IPS-18c (cell line): ENCODE results near the gene CDT1.
"Not testable (repeated sequence)": the region's sequence is repeated elsewhere in the genome, so short reads cannot be mapped to it uniquely, and the experiment has no call there.

Source experiments
- H3K4me3 ChIP-seq: 2 replicates; pipeline ENCODE4 v1.7.0; 2013; ENCODE audit warnings: low read depth, mild to moderate bottlenecking, low read length, moderate library complexity; ENCODE audit not compliant: insufficient read depth
- H3K9me3 ChIP-seq: one replicate; pipeline ENCODE4 v1.6.1; 2013; ENCODE audit warnings: mild to moderate bottlenecking, low read length, moderate library complexity; ENCODE audit not compliant: control insufficient read depth, insufficient read depth

CDT1 gene

GRCh38 chr16:88764913-88765349 lies 38.7 kb upstream of the CDT1 start:
- peaks cover 2% of the 10 kb centered on the region for H3K9me3 ChIP-seq

GRCh38 chr16:88766975-88767374 lies 36.6 kb upstream of the CDT1 start:
- peaks cover 2% of the 10 kb centered on the region for H3K9me3 ChIP-seq
- no peak overlapping the region for H3K4me3 ChIP-seq

More at GRCh38 chr16:88764913-88765349, 38.7 kb upstream of the CDT1 start:
- H3K4me3 ChIP-seq, result no peak overlapping the region

GRCh38 chr16:88767546-88768070 lies 36.0 kb upstream of the CDT1 start:
- peaks cover 2% of the 10 kb centered on the region for H3K9me3 ChIP-seq
- no peak overlapping the region for H3K4me3 ChIP-seq

- peaks cover 2% of the 10 kb centered on the region for H3K9me3 ChIP-seq
- no peak overlapping the region for H3K4me3 ChIP-seq
Observed at GRCh38 chr16:88768071-88768783, 35.4 kb upstream of the CDT1 start.

- Histone ChIP-seq H3K4me3 (no peak overlapping the region; the same call in 1 of the 2 replicates), H3K9me3 (peaks cover 2% of the 10 kb centered on the region)
Observed at GRCh38 chr16:88769617-88770460, 33.8 kb upstream of the CDT1 start.

- Histone ChIP-seq H3K9me3 (peaks cover 2% of the 10 kb centered on the region), H3K4me3 (no peak overlapping the region)
Observed at GRCh38 chr16:88770461-88771293, 32.9 kb upstream of the CDT1 start.

GRCh38 chr16:88771294-88771772 lies 32.3 kb upstream of the CDT1 start:
- no peak overlapping the region for H3K4me3 ChIP-seq

GRCh38 chr16:88771781-88772180 lies 31.8 kb upstream of the CDT1 start:
- not testable (repeated sequence) for H3K4me3 ChIP-seq, H3K9me3 ChIP-seq

More at GRCh38 chr16:88771294-88771772, 32.3 kb upstream of the CDT1 start:
- H3K9me3 ChIP-seq, result peaks cover 2% of the 10 kb centered on the region

- peaks cover 2% of the 10 kb centered on the region for H3K9me3 ChIP-seq
Observed at GRCh38 chr16:88772871-88773811, 30.4 kb upstream of the CDT1 start.

GRCh38 chr16:88773812-88774291 lies 29.7 kb upstream of the CDT1 start:
- H3K4me3 ChIP-seq, result no peak overlapping the region

More at GRCh38 chr16:88772871-88773811, 30.4 kb upstream of the CDT1 start:
- H3K4me3 ChIP-seq, result no peak overlapping the region

GRCh38 chr16:88774544-88775393 lies 28.8 kb upstream of the CDT1 start:
- no peak overlapping the region for H3K4me3 ChIP-seq
- H3K9me3 ChIP-seq, result no peaks in the 10 kb centered on the region

More at GRCh38 chr16:88773812-88774291, 29.7 kb upstream of the CDT1 start:
- peaks cover 2% of the 10 kb centered on the region for H3K9me3 ChIP-seq

- no peak overlapping the region for H3K4me3 ChIP-seq
- H3K9me3 ChIP-seq, result no peaks in the 10 kb centered on the region
Observed at GRCh38 chr16:88775825-88776224, 27.8 kb upstream of the CDT1 start.

GRCh38 chr16:88777471-88778270 lies 25.9 kb upstream of the CDT1 start:
- Histone ChIP-seq H3K9me3 (no peaks in the 10 kb centered on the region), H3K4me3 (no peak overlapping the region)

- no peaks in the 10 kb centered on the region for H3K9me3 ChIP-seq
- no peak overlapping the region for H3K4me3 ChIP-seq
Observed at GRCh38 chr16:88778271-88778525, 25.4 kb upstream of the CDT1 start.
